HEK293 (cell line): Measurements from ENCODE around the gene CLMN.

Experiments used
- CTCF ChIA-PET: fragments of 350-600 bp; formaldehyde crosslinking; extraction: SDS; loops from one replicate; lab custom pipeline; 2021; ENCODE audit warnings: antibody characterized with exemption; lab: Yijun Ruan, JAX
- POLR2A ChIA-PET: fragments of 300-600 bp; formaldehyde crosslinking; extraction: SDS; loops from one replicate; lab custom pipeline; 2020; ENCODE audit warnings: antibody characterized with exemption, inconsistent platforms; lab: Yijun Ruan, JAX
- H3K27ac ChIP-seq: fragments of 200-500 bp; sonication (Bioruptor generic); 2 replicates; pipeline ENCODE4 v1.5.1; 2014; ENCODE audit warnings: low read depth, low read length, control low read depth, inconsistent platforms; ENCODE audit errors: extremely low read depth
- H3K36me3 ChIP-seq, 2 experiments: fragments of 200-500 bp in 1 of 2; sonication (Bioruptor generic) in 1 of 2; 1 replicate in 1 of 2; 2 replicates in 1 of 2; pipeline ENCODE4 v1.5.1; 2014 to 2017; ENCODE audit warnings: inconsistent platforms in 2 of 2, low read length in 2 of 2; ENCODE audit not compliant: control insufficient read depth in 2 of 2, insufficient read depth in 1 of 2
- H3K4me1 ChIP-seq: fragments of 200-500 bp; sonication (Bioruptor generic); 2 replicates; pipeline ENCODE4 v1.5.1; 2014; ENCODE audit warnings: mild to moderate bottlenecking, low read length, inconsistent platforms; ENCODE audit not compliant: control insufficient read depth, insufficient read depth
- H3K4me3 ChIP-seq: 2 replicates; pipeline ENCODE4 v1.5.1; 2011; ENCODE audit warnings: low read depth, mild to moderate bottlenecking, control low read depth, low read length, moderate library complexity
- H3K9me3 ChIP-seq: fragments of 200-500 bp; sonication (Bioruptor generic); 2 replicates; pipeline ENCODE4 v1.5.1; 2014; ENCODE audit warnings: low read depth, low read length, inconsistent platforms; ENCODE audit not compliant: control insufficient read depth, insufficient read depth
- BCL11B ChIP-seq: fragments of 450-650 bp; formaldehyde crosslinking; IDR thresholded peaks from 2 replicates; pipeline ENCODE4 v1.5.1; 2016; ENCODE audit warnings: low read depth, missing biosample characterization, missing genetic modification characterization
- EGR2 ChIP-seq: fragments of 450-650 bp; formaldehyde crosslinking; IDR thresholded peaks from 2 replicates; pipeline ENCODE4 v1.5.1; 2016; ENCODE audit warnings: low read depth, missing biosample characterization, missing genetic modification characterization
- HOXD13 ChIP-seq: sonication (generic); formaldehyde crosslinking; IDR thresholded peaks from 2 replicates; pipeline ENCODE4 v1.8.0; 2022; ENCODE audit warnings: missing genetic modification reagents, borderline replicate concordance
- KLF16 ChIP-seq: fragments of 450-650 bp; formaldehyde crosslinking; IDR thresholded peaks from 2 replicates; pipeline ENCODE4 v1.5.1; 2017; ENCODE audit warnings: missing biosample characterization, missing genetic modification characterization
- SP2 ChIP-seq: fragments of 450-650 bp; formaldehyde crosslinking; IDR thresholded peaks from 2 replicates; pipeline ENCODE4 v1.5.1; 2016; ENCODE audit warnings: missing biosample characterization, missing genetic modification characterization
- ZBTB1 ChIP-seq: fragments of 450-650 bp; formaldehyde crosslinking; IDR thresholded peaks from 2 replicates; pipeline ENCODE4 v1.5.1; 2016; ENCODE audit warnings: missing biosample characterization, missing genetic modification characterization
- ZBTB20 ChIP-seq: fragments of 450-650 bp; formaldehyde crosslinking; IDR thresholded peaks from 2 replicates; pipeline ENCODE4 v1.5.1; 2016; ENCODE audit warnings: missing biosample characterization, missing genetic modification characterization
- ZEB2 ChIP-seq: fragments of 450-650 bp; formaldehyde crosslinking; IDR thresholded peaks from 2 replicates; pipeline ENCODE4 v1.5.1; 2016; ENCODE audit warnings: missing biosample characterization, missing genetic modification characterization
- ZFHX2 ChIP-seq: fragments of 450-650 bp; formaldehyde crosslinking; conservative IDR thresholded peaks from 2 replicates; pipeline ENCODE4 v1.5.1; 2016; ENCODE audit warnings: missing biosample characterization, missing genetic modification characterization
- ZFP3 ChIP-seq: fragments of 450-650 bp; formaldehyde crosslinking; IDR thresholded peaks from 2 replicates; pipeline ENCODE4 v1.5.1; 2016; ENCODE audit warnings: low read depth, missing biosample characterization, missing genetic modification characterization
- ZNF138 ChIP-seq: fragments of 450-650 bp; formaldehyde crosslinking; IDR thresholded peaks from 2 replicates; pipeline ENCODE4 v1.5.1; 2016; ENCODE audit warnings: missing biosample characterization, missing genetic modification characterization, borderline replicate concordance
- ZNF146 ChIP-seq: fragments of 450-650 bp; formaldehyde crosslinking; IDR thresholded peaks from 2 replicates; pipeline ENCODE4 v1.5.1; 2016; ENCODE audit warnings: missing biosample characterization, missing genetic modification characterization
- ZNF157 ChIP-seq: fragments of 450-650 bp; formaldehyde crosslinking; IDR thresholded peaks from 2 replicates; pipeline ENCODE4 v1.5.1; 2016; ENCODE audit warnings: missing biosample characterization, missing genetic modification characterization
- ZNF19 ChIP-seq: fragments of 450-650 bp; formaldehyde crosslinking; IDR thresholded peaks from 2 replicates; pipeline ENCODE4; 2016; ENCODE audit warnings: missing biosample characterization, missing genetic modification characterization, low read depth
- ZNF2 ChIP-seq: fragments of 450-650 bp; formaldehyde crosslinking; IDR thresholded peaks from 2 replicates; pipeline ENCODE4 v1.5.1; 2016; ENCODE audit warnings: missing biosample characterization, missing genetic modification characterization
- ZNF24 ChIP-seq: fragments of 450-650 bp; formaldehyde crosslinking; IDR thresholded peaks from 2 replicates; pipeline ENCODE4 v1.5.1; 2016; ENCODE audit warnings: missing biosample characterization, missing genetic modification characterization
- ZNF501 ChIP-seq: fragments of 450-650 bp; formaldehyde crosslinking; IDR thresholded peaks from 2 replicates; pipeline ENCODE4 v1.5.1; 2016; ENCODE audit warnings: missing biosample characterization, missing genetic modification characterization
- ZNF514 ChIP-seq: fragments of 450-650 bp; formaldehyde crosslinking; IDR thresholded peaks from 2 replicates; pipeline ENCODE4 v1.5.1; 2016; ENCODE audit warnings: missing biosample characterization, missing genetic modification characterization
- ZNF571 ChIP-seq: fragments of 450-650 bp; formaldehyde crosslinking; IDR thresholded peaks from 2 replicates; pipeline ENCODE4 v1.5.0; 2017; ENCODE audit warnings: missing biosample characterization, missing genetic modification characterization
- ZNF623 ChIP-seq: fragments of 450-650 bp; formaldehyde crosslinking; IDR thresholded peaks from 2 replicates; pipeline ENCODE4 v1.5.1; 2016; ENCODE audit warnings: missing biosample characterization, missing genetic modification characterization
- ZNF76 ChIP-seq: fragments of 450-650 bp; formaldehyde crosslinking; IDR thresholded peaks from 2 replicates; pipeline ENCODE4; 2016; ENCODE audit warnings: low read depth, missing biosample characterization, missing genetic modification characterization, borderline replicate concordance
- ZNF830 ChIP-seq: fragments of 450-650 bp; IDR thresholded peaks from 2 replicates; pipeline ENCODE4 v1.5.0; 2018; ENCODE audit warnings: missing biosample characterization, missing genetic modification characterization, low read depth, mild to moderate bottlenecking, moderate library complexity
- TF ChIP-seq, protein P1 (sequence below): fragments of 450-650 bp; formaldehyde crosslinking; IDR thresholded peaks from 2 replicates; pipeline ENCODE4 v1.5.1; 2016; ENCODE audit warnings: missing biosample characterization, missing genetic modification characterization
- TF ChIP-seq, protein P2 (sequence below): fragments of 450-650 bp; formaldehyde crosslinking; IDR thresholded peaks from 2 replicates; pipeline ENCODE4 v1.5.1; 2017; ENCODE audit warnings: missing biosample characterization, mild to moderate bottlenecking, missing genetic modification characterization, moderate library complexity
- TF ChIP-seq, protein P3 (sequence below): fragments of 450-650 bp; formaldehyde crosslinking; IDR thresholded peaks from 2 replicates; pipeline ENCODE4 v1.5.0; 2017; ENCODE audit warnings: missing biosample characterization, missing genetic modification characterization, borderline replicate concordance

CLMN gene

DNA sequence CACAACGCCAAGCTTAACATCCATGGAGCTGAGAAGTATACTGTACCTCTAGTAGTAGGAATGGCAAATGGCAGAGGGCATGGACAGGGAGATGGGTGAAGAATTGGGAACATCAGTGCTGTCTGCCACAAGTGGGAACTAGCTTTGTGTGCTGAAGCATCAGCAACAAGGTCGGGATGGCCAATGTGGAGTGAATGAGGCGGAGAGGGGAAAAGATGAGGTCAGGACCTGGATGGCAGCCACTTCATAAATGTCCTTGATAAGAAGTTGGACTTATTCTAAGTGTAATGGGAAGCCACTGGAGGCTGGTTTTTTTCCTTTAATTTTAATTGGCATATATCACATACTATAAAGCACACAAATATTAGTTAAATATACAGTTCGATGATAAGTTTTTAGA lies 21.9 kb upstream of the CLMN start:
- no peaks in the 10 kb centered on the region for H3K9me3 ChIP-seq
- ChIA-PET POLR2A (no interaction called here), CTCF (no interaction called here)
- H3K4me1 ChIP-seq: no peaks in the 10 kb centered on the region
- H3K4me3 ChIP-seq: no peak overlapping the region
- H3K36me3 ChIP-seq: no peaks in the 10 kb centered on the region
- H3K27ac ChIP-seq: no peak overlapping the region
- TF ChIP-seq ZNF76 (tag by site-specific recombination) (no peak), SP2 (no peak), ZEB2 (no peak), ZFP3 (no peak), EGR2 (tag by site-specific recombination) (no peak), HOXD13 (CRISPR knock-in tag) (no peak), ZNF138 (tag by site-specific recombination) (no peak), KLF16 (no peak), ZNF514 (tag by site-specific recombination) (no peak), ZNF623 (tag by site-specific recombination) (no peak), ZNF24 (no peak)
- TF ChIP-seq, protein P1, sequence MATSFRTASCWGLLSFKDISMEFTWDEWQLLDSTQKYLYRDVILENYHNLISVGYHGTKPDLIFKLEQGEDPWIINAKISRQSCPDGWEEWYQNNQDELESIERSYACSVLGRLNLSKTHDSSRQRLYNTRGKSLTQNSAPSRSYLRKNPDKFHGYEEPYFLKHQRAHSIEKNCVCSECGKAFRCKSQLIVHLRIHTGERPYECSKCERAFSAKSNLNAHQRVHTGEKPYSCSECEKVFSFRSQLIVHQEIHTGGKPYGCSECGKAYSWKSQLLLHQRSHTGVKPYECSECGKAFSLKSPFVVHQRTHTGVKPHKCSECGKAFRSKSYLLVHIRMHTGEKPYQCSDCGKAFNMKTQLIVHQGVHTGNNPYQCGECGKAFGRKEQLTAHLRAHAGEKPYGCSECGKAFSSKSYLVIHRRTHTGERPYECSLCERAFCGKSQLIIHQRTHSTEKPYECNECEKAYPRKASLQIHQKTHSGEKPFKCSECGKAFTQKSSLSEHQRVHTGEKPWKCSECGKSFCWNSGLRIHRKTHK (tag by site-specific recombination): no peak

DNA sequence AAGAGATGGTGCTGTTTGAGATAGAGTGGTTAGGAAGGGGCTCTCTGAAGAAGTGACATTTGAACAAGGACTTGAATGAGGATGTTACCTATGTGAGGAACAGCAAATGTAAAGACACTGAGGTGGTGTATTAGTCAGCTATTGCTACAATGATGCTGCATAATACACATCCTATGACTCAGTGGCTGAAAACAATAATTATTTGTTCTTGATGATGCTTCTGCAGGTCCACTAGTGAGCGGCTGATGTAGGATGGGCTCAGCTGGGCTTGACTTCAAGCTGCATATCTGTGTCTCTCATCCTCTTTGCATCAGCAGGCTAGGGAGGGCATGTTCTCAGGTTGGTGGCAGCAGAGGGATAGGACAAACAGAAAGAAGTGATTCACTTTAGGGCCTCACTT lies 21.4 kb upstream of the CLMN start:
- POLR2A ChIA-PET: no interaction called here
- no peak overlapping the region for H3K27ac ChIP-seq

DNA sequence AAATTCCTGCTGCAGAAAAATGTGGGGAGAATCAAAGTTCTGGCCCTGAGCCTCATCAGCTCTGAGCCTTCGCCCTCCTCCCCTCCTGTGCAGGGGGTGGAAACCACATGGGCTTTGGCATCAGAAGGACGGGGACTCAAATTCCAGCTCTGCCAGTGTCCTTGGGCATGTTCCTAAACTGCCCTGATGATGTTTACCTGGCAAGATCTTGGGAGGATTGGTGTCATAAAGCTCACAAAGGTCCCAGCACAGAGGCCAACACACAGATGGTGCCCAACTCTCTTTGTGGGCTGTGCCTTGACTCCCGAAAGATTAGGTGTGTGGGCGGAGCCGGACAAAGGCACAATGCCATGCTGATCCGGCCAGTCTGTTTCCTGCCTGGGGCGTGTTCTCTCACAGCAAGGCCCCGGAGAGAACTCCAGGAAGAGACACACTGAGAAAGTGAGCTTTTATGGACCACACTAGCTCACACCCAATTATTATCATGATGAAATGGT lies 20.5 kb upstream of the CLMN start:
- H3K36me3 ChIP-seq: no peaks in the 10 kb centered on the region
- TF ChIP-seq, protein P2, sequence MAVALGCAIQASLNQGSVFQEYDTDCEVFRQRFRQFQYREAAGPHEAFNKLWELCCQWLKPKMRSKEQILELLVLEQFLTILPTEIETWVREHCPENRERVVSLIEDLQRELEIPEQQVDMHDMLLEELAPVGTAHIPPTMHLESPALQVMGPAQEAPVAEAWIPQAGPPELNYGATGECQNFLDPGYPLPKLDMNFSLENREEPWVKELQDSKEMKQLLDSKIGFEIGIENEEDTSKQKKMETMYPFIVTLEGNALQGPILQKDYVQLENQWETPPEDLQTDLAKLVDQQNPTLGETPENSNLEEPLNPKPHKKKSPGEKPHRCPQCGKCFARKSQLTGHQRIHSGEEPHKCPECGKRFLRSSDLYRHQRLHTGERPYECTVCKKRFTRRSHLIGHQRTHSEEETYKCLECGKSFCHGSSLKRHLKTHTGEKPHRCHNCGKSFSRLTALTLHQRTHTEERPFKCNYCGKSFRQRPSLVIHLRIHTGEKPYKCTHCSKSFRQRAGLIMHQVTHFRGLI (tag by site-specific recombination): peak; percentile 60; the same call in 1 of the 2 replicates
- TF ChIP-seq ZBTB20 (tag by site-specific recombination) (no peak), ZFHX2 (tag by site-specific recombination) (peak; percentile 49; the same call in 1 of the 2 replicates)
- no peaks in the 10 kb centered on the region for H3K4me1 ChIP-seq
- POLR2A ChIA-PET: no interaction called here
- H3K9me3 ChIP-seq: no peaks in the 10 kb centered on the region
- H3K27ac ChIP-seq: no peak overlapping the region
- CTCF ChIA-PET: no interaction called here
- H3K4me3 ChIP-seq: no peak overlapping the region

More for the DNA sequence above, 21.4 kb upstream of the CLMN start:
- H3K4me1 ChIP-seq: no peaks in the 10 kb centered on the region
- TF ChIP-seq ZNF157 (tag by site-specific recombination) (no peak), ZBTB1 (tag by site-specific recombination) (no peak), ZNF501 (tag by site-specific recombination) (no peak), ZNF2 (tag by site-specific recombination) (no peak), ZNF571 (tag by site-specific recombination) (no peak), ZNF146 (tag by site-specific recombination) (no peak), ZNF830 (tag by site-specific recombination) (no peak), BCL11B (tag by site-specific recombination) (no peak), ZNF19 (tag by site-specific recombination) (no peak)
- TF ChIP-seq, protein P3, sequence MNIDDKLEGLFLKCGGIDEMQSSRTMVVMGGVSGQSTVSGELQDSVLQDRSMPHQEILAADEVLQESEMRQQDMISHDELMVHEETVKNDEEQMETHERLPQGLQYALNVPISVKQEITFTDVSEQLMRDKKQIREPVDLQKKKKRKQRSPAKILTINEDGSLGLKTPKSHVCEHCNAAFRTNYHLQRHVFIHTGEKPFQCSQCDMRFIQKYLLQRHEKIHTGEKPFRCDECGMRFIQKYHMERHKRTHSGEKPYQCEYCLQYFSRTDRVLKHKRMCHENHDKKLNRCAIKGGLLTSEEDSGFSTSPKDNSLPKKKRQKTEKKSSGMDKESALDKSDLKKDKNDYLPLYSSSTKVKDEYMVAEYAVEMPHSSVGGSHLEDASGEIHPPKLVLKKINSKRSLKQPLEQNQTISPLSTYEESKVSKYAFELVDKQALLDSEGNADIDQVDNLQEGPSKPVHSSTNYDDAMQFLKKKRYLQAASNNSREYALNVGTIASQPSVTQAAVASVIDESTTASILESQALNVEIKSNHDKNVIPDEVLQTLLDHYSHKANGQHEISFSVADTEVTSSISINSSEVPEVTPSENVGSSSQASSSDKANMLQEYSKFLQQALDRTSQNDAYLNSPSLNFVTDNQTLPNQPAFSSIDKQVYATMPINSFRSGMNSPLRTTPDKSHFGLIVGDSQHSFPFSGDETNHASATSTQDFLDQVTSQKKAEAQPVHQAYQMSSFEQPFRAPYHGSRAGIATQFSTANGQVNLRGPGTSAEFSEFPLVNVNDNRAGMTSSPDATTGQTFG: no peak
- H3K9me3 ChIP-seq: no peaks in the 10 kb centered on the region
- no peak overlapping the region for H3K4me3 ChIP-seq
- H3K36me3 ChIP-seq: no peaks in the 10 kb centered on the region
- CTCF ChIA-PET: no interaction called here
